Breast epithelium (tissue), 4 donors: ENCODE measurements around the gene SHROOM1. TPM values are rescaled to one million over a fixed set of nuclear protein-coding genes. Genes with fewer than 3 reads are reported as not detected.

Source experiments
- DNase-seq, 2 donors: peaks; one replicate each; pipeline ENCODE4 v3.0.0-alpha.2; 2019; ENCODE audit warnings: low spot score in 2 of 2
- H3K27ac ChIP-seq, 2 donors: fragments of 200-600 bp; sonication (generic) in 1 of 2; one replicate each; pipeline ENCODE4 v1.5.1; 2016 to 2019; ENCODE audit warnings: mild to moderate bottlenecking in 1 of 2
- H3K27me3 ChIP-seq, 2 donors: fragments of 200-600 bp; sonication (generic) in 1 of 2; one replicate each; pipeline versions ENCODE4 v1.5.1 to v1.6.0; 2017 to 2019; ENCODE audit warnings: control low read depth in 1 of 2, mild to moderate bottlenecking in 1 of 2
- H3K36me3 ChIP-seq: fragments of 200-600 bp; one replicate; pipeline ENCODE4 v1.5.1; 2019
- H3K4me1 ChIP-seq, 2 donors: fragments of 200-600 bp; sonication (generic); one replicate each; pipeline ENCODE4 v1.5.1; 2016 to 2019; ENCODE audit warnings: control low read depth in 1 of 2
- H3K4me3 ChIP-seq, 3 donors: fragments of 200-600 bp; sonication (generic); 1 replicate in 2 of 3; 2 replicates in 1 of 3; pipeline ENCODE4 v1.5.1; 2016 to 2019; ENCODE audit warnings: mild to moderate bottlenecking in 3 of 3, moderate library complexity in 2 of 3
- H3K9me3 ChIP-seq, 2 donors: fragments of 200-600 bp; sonication (generic) in 1 of 2; one replicate each; pipeline ENCODE4 v1.5.1; 2016 to 2019; ENCODE audit warnings: control low read depth in 1 of 2
- CTCF ChIP-seq, 3 donors: fragments of 450-650 bp; IDR thresholded peaks; one replicate each; pipeline ENCODE4 v1.5.1; 2016 to 2017; ENCODE audit warnings: antibody characterized with exemption in 3 of 3, mild to moderate bottlenecking in 3 of 3, moderate library complexity in 3 of 3
- POLR2A ChIP-seq: fragments of 450-650 bp; IDR thresholded peaks from one replicate; pipeline ENCODE4 v1.6.1; 2016; ENCODE audit warnings: antibody characterized with exemption, mild to moderate bottlenecking, moderate library complexity
- POLR2AphosphoS5 ChIP-seq, 3 donors: sonication (generic); formaldehyde crosslinking; IDR thresholded peaks; one replicate each; pipeline ENCODE4 v1.6.1; 2017; ENCODE audit warnings: antibody characterized with exemption in 3 of 3
- intact Hi-C: fragments of 100-400 bp; cut with DNase I; formaldehyde crosslinking; loops from one replicate; pipeline ENCODE4 v1.15.1; 2023; ENCODE audit warnings: low total_unique reads
- total RNA-seq, 3 donors: library from RNA; depleted of rRNA; stranded (reverse); fragments of >200 nt; gene quantifications; one replicate each; pipeline ENCODE4 v1.1.0, GENCODE V29; 2016

The SHROOM1 gene
- total RNA-seq, 3 donors from 2014 or later = 2.4 to 12.6 (median 9.5) TPM

- Histone ChIP-seq H3K36me3 (no peaks in the 10 kb centered on the region), H3K27ac (no peak overlapping the region), H3K27me3 (no peaks in the 10 kb centered on the region), H3K4me1 (no peaks in the 10 kb centered on the region), H3K4me3 (no peak overlapping the region), H3K9me3 (no peaks in the 10 kb centered on the region)
- no peak for TF ChIP-seq CTCF (IDR thresholded peaks at IDR 0.05)
- no peak for TF ChIP-seq POLR2AphosphoS5 (IDR thresholded peaks at IDR 0.05)
- no peak for TF ChIP-seq POLR2A
- DNase-seq = no peak
- intact Hi-C loops = no loop called here
Observed at GRCh38 chr5:132790201-132790865, 40.1 kb downstream of the SHROOM1 start.

- intact Hi-C loops = no loop called here
- TF ChIP-seq CTCF (IDR thresholded peaks at IDR 0.05) (no peak), POLR2A (no peak), POLR2AphosphoS5 (IDR thresholded peaks at IDR 0.05) (no peak)
- Histone ChIP-seq H3K27ac (no peak overlapping the region), H3K4me1 (no peaks in the 10 kb centered on the region), H3K9me3 (no peaks in the 10 kb centered on the region), H3K4me3 (no peak overlapping the region), H3K36me3 (no peaks in the 10 kb centered on the region), H3K27me3 (no peaks in the 10 kb centered on the region)
- no peak for DNase-seq
Observed at GRCh38 chr5:132788990-132789886, 41.2 kb downstream of the SHROOM1 start.

- H3K36me3 ChIP-seq = no peaks in the 10 kb centered on the region
- no peaks in the 10 kb centered on the region for H3K27me3 ChIP-seq
- intact Hi-C loops = no loop called here
- no peak for TF ChIP-seq POLR2A
- no peak for TF ChIP-seq CTCF (IDR thresholded peaks at IDR 0.05)
- TF ChIP-seq POLR2AphosphoS5 (IDR thresholded peaks at IDR 0.05) = no peak
- DNase-seq = no peak
- no peaks in the 10 kb centered on the region for H3K4me1 ChIP-seq
- H3K27ac ChIP-seq = no peak overlapping the region
- no peak overlapping the region for H3K4me3 ChIP-seq
- H3K9me3 ChIP-seq = no peaks in the 10 kb centered on the region
Observed at GRCh38 chr5:132788508-132788907, 41.9 kb downstream of the SHROOM1 start.

DNA sequence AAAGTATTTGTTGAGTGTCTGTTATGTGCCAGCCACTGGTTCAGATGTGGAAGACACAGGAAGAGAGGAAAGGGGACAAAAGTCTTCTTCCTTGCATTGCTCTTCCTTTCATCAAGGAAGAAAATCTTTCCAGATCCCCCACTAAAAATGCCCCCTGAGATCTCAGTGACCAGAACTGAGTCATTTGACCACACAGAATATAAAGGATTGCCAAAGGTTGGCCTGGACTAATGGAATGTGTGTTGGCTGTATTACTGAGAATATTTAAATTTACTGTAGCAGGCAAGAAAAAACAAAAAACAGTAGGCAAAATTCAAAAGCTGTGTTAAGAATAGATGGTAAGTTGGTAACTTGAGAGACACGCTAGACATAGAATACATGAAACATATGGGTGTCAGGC is 43.4 kb downstream of the SHROOM1 start:
- intact Hi-C loops = no loop called here

More for the DNA sequence above, 43.4 kb downstream of the SHROOM1 start:
- Histone ChIP-seq H3K9me3 (no peaks in the 10 kb centered on the region), H3K4me1 (no peaks in the 10 kb centered on the region), H3K27me3 (no peaks in the 10 kb centered on the region), H3K36me3 (no peaks in the 10 kb centered on the region), H3K27ac (no peak overlapping the region), H3K4me3 (no peak overlapping the region)
- TF ChIP-seq POLR2A (no peak), POLR2AphosphoS5 (IDR thresholded peaks at IDR 0.05) (no peak), CTCF (IDR thresholded peaks at IDR 0.05) (no peak)
- no peak for DNase-seq
